Activated CD4-positive, CD25-positive, alpha-beta regulatory T cell treated with anti-CD3 and anti-CD28 coated beads, Interleukin-2, amount 50 U/mL, for 16 hours (primary cell): ENCODE results near the gene ANAPC2.

Source experiments
- DNase-seq: peaks from one replicate; pipeline ENCODE4 v3.0.0-alpha.2; 2020; ENCODE audit warnings: low read depth, low spot score

ANAPC2 gene

GRCh38 chr9:137227853-137228505 is 39.6 kb upstream of the ANAPC2 start:
- DNase-seq, result no peak

GRCh38 chr9:137227054-137227852 is 38.9 kb upstream of the ANAPC2 start, which contains the start of gene RNF224:
Gene RNF224, plus strand, starts transcription at chr9:137227502. Its CDS starts 834 bp downstream, at chr9:137228336.
- DNase-seq, result peak; percentile 66

GRCh38 chr9:137226338-137227053 is 38.1 kb upstream of the ANAPC2 start:
- DNase-seq, result no peak

GRCh38 chr9:137225699-137226331 is 37.5 kb upstream of the ANAPC2 start:
- DNase-seq, result no peak

- DNase-seq, result no peak
Observed at GRCh38 chr9:137224830-137225694, 36.7 kb upstream of the ANAPC2 start, which contains the start of gene CYSRT1. Gene CYSRT1, plus strand, starts transcription at chr9:137225174. Its CDS starts 448 bp downstream, at chr9:137225622.

GRCh38 chr9:137223078-137223970 is 35.0 kb upstream of the ANAPC2 start:
- peak; percentile 99 for DNase-seq

GRCh38 chr9:137222190-137223077 is 34.1 kb upstream of the ANAPC2 start, which contains the start of gene RNF208:
Gene RNF208, minus strand, starts transcription at chr9:137222240. Its CDS starts 1,028 bp downstream, at chr9:137221212.
- no peak for DNase-seq

GRCh38 chr9:137221506-137222111 is 33.2 kb upstream of the ANAPC2 start:
- no peak for DNase-seq

- no peak for DNase-seq
Observed at GRCh38 chr9:137221095-137221505, 32.7 kb upstream of the ANAPC2 start.

- DNase-seq, result no peak
Observed at GRCh38 chr9:137220317-137221094, 32.1 kb upstream of the ANAPC2 start.

GRCh38 chr9:137219757-137220316 is 31.5 kb upstream of the ANAPC2 start:
- no peak for DNase-seq

- no peak for DNase-seq
Observed at GRCh38 chr9:137218754-137219271, 30.5 kb upstream of the ANAPC2 start.

- DNase-seq, result no peak
Observed at GRCh38 chr9:137218212-137218753, 29.9 kb upstream of the ANAPC2 start.

GRCh38 chr9:137217276-137218211 is 29.2 kb upstream of the ANAPC2 start:
- no peak for DNase-seq
